HepG2 (cell line): Measurements from ENCODE around the gene ALPL. TPM values are rescaled to one million over a fixed set of nuclear protein-coding genes. Genes with fewer than 3 reads are reported as not detected.

Experiments used
- ATAC-seq: fragments of 200-7000 bp; cut with Tn5 transposase; 3 replicates; pipeline ENCODE4 v1.9.1; 2020; ENCODE audit warnings: mild to moderate bottlenecking, moderate library complexity
- BruUV-seq: library from RNA; stranded (reverse); fragments of 400-500 nt; replicated peaks from 2 replicates; lab custom pipeline; 2021; lab: Mats Ljungman, UMichigan
- CTCF ChIA-PET: fragments of 300-600 bp; formaldehyde crosslinking; extraction: SDS; loops from one replicate; lab custom pipeline; 2021; ENCODE audit warnings: low total read pairs, inconsistent platforms, low intra/inter-chr PET ratio; lab: Yijun Ruan, JAX
- POLR2A ChIA-PET: fragments of 350-600 bp; sonication (Branson Sonifier 250); formaldehyde crosslinking; loops from one replicate; lab custom pipeline; 2020; ENCODE audit warnings: antibody characterized with exemption, inconsistent platforms; lab: Yijun Ruan, JAX
- DNase-seq: peaks from one replicate; pipeline ENCODE4 v3.0.0-alpha.2; 2015; ENCODE audit warnings: low spot score
- FAIRE-seq: peaks from 3 replicates; lab custom pipeline; 2011; peaks lifted over from hg19 to GRCh38; lab: Jason Lieb, UNC
- H2AFZ ChIP-seq: one replicate; pipeline ENCODE4 v1.6.1; 2011; ENCODE audit warnings: low read length, inconsistent platforms
- H3K27ac ChIP-seq: fragments of 300-600 bp; 3 replicates; pipeline ENCODE4 v1.8.0; 2011; ENCODE audit warnings: mixed run types, mild to moderate bottlenecking, mixed read lengths, low read length, inconsistent platforms; ENCODE audit not compliant: insufficient read depth; ENCODE audit errors: extremely low read length
- H3K27me3 ChIP-seq, 2 experiments: fragments of 200-600 bp in 1 of 2; 2 replicates in 1 of 2; 3 replicates in 1 of 2; pipeline versions ENCODE4 v1.6.0 to v1.8.0; 2011; ENCODE audit warnings: low read length in 2 of 2, mild to moderate bottlenecking in 2 of 2, moderate library complexity in 2 of 2, inconsistent platforms in 1 of 2; ENCODE audit not compliant: insufficient read depth in 2 of 2, control insufficient read depth in 1 of 2
- H3K36me3 ChIP-seq, 2 experiments: fragments of 200-600 bp in 1 of 2; replicated peaks in 1 of 2; 2 replicates in 1 of 2; 3 replicates in 1 of 2; pipeline versions ENCODE4 v1.5.1 to v1.8.0; 2011; ENCODE audit warnings: low read length in 2 of 2, inconsistent platforms in 1 of 2; ENCODE audit not compliant: insufficient read depth in 2 of 2, control insufficient read depth in 1 of 2
- H3K4me1 ChIP-seq: 2 replicates; pipeline ENCODE4 v1.5.1; 2012; ENCODE audit warnings: low read length, inconsistent platforms; ENCODE audit not compliant: insufficient read depth
- H3K4me2 ChIP-seq: 2 replicates; pipeline ENCODE4 v1.6.0; 2011; ENCODE audit warnings: low read depth, low read length, inconsistent platforms
- H3K4me3 ChIP-seq, 3 experiments: fragments of 200-600 bp in 1 of 3; sonication (generic), shearing (Covaris generic) in 1 of 3; replicated peaks in 1 of 3; 2 replicates each; pipeline ENCODE4 v1.5.1; 2011 to 2016; ENCODE audit warnings: low read length in 3 of 3, inconsistent platforms in 2 of 3, low read depth in 2 of 3, mild to moderate bottlenecking in 2 of 3, control low read depth in 1 of 3, mixed read lengths in 1 of 3; ENCODE audit not compliant: insufficient read depth in 1 of 3
- H3K79me2 ChIP-seq: one replicate; pipeline ENCODE4 v1.6.1; 2011; ENCODE audit warnings: low read length, inconsistent platforms; ENCODE audit not compliant: insufficient read depth
- H3K9ac ChIP-seq: 2 replicates; pipeline ENCODE4 v1.6.0; 2011; ENCODE audit warnings: mild to moderate bottlenecking, low read depth, low read length, inconsistent platforms; ENCODE audit not compliant: insufficient read depth
- H3K9me3 ChIP-seq: 2 replicates; pipeline ENCODE4 v1.5.1; 2012; ENCODE audit warnings: mild to moderate bottlenecking, low read length
- H4K20me1 ChIP-seq: 2 replicates; pipeline ENCODE4 v1.6.0; 2011; ENCODE audit warnings: inconsistent platforms, mild to moderate bottlenecking, low read length, moderate library complexity; ENCODE audit not compliant: insufficient read depth
- NCOR1 ChIP-seq: fragments of 200-600 bp; sonication (generic); IDR thresholded peaks from 2 replicates; pipeline ENCODE4 v1.7.0; 2017; ENCODE audit warnings: antibody characterized with exemption, low read length, borderline replicate concordance
- ZMYM3 ChIP-seq: sonication (generic); formaldehyde crosslinking; IDR thresholded peaks from 2 replicates; pipeline ENCODE4 v1.5.1; 2020; ENCODE audit warnings: mild to moderate bottlenecking, missing genetic modification reagents
- ZNF121 ChIP-seq: sonication (generic); formaldehyde crosslinking; IDR thresholded peaks from 2 replicates; pipeline ENCODE4 v1.5.0; 2020; ENCODE audit warnings: mild to moderate bottlenecking, missing genetic modification reagents
- ZNF768 ChIP-seq: sonication (generic); formaldehyde crosslinking; IDR thresholded peaks from 2 replicates; pipeline ENCODE4 v1.4.0; 2020; ENCODE audit warnings: missing genetic modification reagents
- WGBS: methylation state at CpG from one replicate; pipeline ENCODE4 v1.1.6; 2017; ENCODE audit warnings: low lambda C conversion rate; 5-methylcytosine and 5-hydroxymethylcytosine counted together
- in situ Hi-C: cut with HindIII; loops from 2 replicates; pipeline ENCODE4 v1.10.0; 2017; ENCODE audit warnings: low pct_unique_long_range_greater_than_20kb; ENCODE audit not compliant: extremely low pct_ligation_motif_present
- intact Hi-C: fragments of 100-400 bp; cut with micrococcal nuclease; formaldehyde crosslinking; loops from one replicate; pipeline ENCODE4 v1.10.0; 2022; ENCODE audit not compliant: unreplicated experiment
- polyA plus RNA-seq, 8 experiments: library from polyadenylated mRNA; depleted of rRNA in 3 of 8; stranded (reverse) in 7 of 8; unstranded in 1 of 8; fragments of >200 nt; fragmentation: Illumina TruSeq in 4 of 8; extraction: Trizol in 4 of 8; gene quantifications; 2 replicates each; pipeline versions ENCODE4 v1.2.1 to v1.2.3, GENCODE V29; 2011 to 2016; ENCODE audit warnings: low read depth in 4 of 8, missing spikeins in 1 of 8, mixed read lengths in 1 of 8; ENCODE audit not compliant: insufficient read depth in 1 of 8
- total RNA-seq, 5 experiments: library from RNA; depleted of rRNA; stranded (reverse); fragments of >200 nt; fragmentation: Illumina TruSeq; extraction: Trizol; gene quantifications; 2 replicates each; pipeline ENCODE4 v1.2.3, GENCODE V29; 2016; ENCODE audit warnings: low read depth in 1 of 5

Gene ALPL
- total and polyA plus RNA-seq, 2 of the 13 experiments (the other 11 are each of a cell fraction or from before 2014, with no cell fraction given), result 0.12 TPM; not detected in 1

DNA sequence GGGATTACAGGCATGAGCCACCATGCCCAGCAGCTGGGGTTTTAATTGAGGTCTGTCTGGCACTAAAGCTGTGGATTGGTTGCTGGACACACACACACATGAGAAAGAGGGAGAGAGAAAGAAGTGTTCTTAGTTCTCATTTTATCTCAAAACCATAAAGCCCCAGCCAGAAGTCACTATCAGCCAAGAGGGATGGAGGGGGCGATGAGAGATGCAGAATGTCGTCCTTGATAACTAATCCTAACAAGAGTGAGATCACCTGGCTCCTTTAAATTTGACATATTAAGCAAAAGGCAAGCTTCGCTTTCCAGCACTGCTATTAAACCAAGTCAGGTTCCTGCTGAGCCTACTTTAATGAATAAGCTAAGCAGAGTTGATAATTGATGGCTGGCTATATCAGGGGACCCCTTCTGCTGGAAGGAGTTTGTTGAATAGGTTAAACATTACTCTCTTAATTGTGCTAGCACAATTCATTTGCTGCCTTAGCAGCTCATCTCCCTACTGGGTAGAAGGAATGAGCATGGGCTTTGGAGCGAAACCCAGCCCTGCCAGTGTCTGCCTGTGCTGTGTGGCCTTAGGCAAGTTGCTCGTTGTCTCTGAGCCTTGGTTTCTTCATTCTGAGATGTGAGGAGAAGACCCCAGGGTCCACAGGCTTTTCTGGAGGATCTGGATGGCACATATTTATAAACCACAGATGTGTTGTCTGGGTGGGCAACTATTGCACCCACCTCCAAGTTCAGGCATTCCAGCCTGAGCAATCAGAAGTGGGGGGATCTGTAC, 50.8 kb downstream of the ALPL start:
- no peak for FAIRE-seq
- ChIA-PET POLR2A (no interaction called here), CTCF (no interaction called here)
- intact Hi-C loops (no loop called here), in situ Hi-C loops (no loop called here)
- Histone ChIP-seq H3K9me3 (no peaks in the 10 kb centered on the region), H4K20me1 (no peaks in the 10 kb centered on the region), H3K27me3 (peaks cover 8 to 50% of the 10 kb centered on the region in 2 experiments; a peak in 3 of 5 replicates), H3K79me2 (no peaks in the 10 kb centered on the region), H2AFZ (no peak overlapping the region), H3K4me2 (no peak overlapping the region), H3K4me3 (no peak overlapping the region), H3K27ac (no peak overlapping the region), H3K4me1 (no peaks in the 10 kb centered on the region), H3K36me3 (no peaks in the 10 kb centered on the region), H3K9ac (no peak overlapping the region)
- WGBS, result 27% methylated on average over 4 of the region's 5 CpGs
- no peak for DNase-seq
- ATAC-seq, result no peak
- TF ChIP-seq ZNF768 (CRISPR knock-in tag) (peak; percentile 84), ZMYM3 (CRISPR knock-in tag) (no peak)
- BruUV-seq, result no TSS peak

DNA sequence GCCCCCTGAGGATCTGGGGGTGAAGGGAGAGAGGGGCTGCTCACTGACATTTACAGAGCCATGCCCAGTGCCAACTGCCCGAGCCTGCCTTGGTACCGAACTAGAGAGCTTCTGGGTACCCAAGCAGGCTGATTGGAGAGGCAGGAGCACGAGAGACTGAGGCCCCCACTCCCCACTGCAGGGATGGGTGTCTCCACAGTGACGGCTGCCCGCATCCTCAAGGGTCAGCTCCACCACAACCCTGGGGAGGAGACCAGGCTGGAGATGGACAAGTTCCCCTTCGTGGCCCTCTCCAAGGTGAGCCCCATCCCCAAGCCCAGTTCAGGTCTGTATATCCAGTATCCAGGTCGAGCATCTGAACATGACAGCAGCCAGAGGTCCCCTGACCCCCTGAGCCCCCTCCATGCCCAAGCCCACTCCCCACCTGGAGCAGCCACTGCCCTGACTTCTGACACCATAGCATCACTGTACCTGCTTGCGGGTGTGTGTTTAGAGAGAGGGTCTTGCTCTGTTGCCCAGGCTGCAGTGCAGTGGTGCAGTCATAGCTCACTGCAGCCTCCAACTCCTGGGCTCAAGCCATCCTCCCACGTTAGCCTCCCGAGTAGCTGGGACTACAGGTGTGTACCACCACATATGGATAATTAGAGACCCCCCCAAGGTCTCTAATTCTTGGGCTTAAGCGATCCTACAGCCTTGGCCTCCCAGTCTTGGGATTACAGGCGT, 51.9 kb downstream of the ALPL start:
- no peaks in the 10 kb centered on the region for H3K79me2 ChIP-seq
- ATAC-seq (no peak), FAIRE-seq (no peak), DNase-seq (no peak)
- in situ Hi-C loops, result no loop called here
- intact Hi-C loops, result no loop called here
- no peak overlapping the region for H3K27ac ChIP-seq
- no peaks in the 10 kb centered on the region for H4K20me1 ChIP-seq
- WGBS, result 24% methylated on average over 6 of the region's 12 CpGs
- H3K9ac ChIP-seq, result no peak overlapping the region
- CTCF ChIA-PET, result no interaction called here
- no peaks in the 10 kb centered on the region for H3K36me3 ChIP-seq
- H3K4me1 ChIP-seq, result no peaks in the 10 kb centered on the region
- 0 out of 2 replicates have a peak, but pooled peaks have one; percentile 13 for TF ChIP-seq ZNF121 (CRISPR knock-in tag)
- TF ChIP-seq NCOR1, result no peak
- no peak overlapping the region for H3K4me2 ChIP-seq
- no peak overlapping the region for H3K4me3 ChIP-seq
- H2AFZ ChIP-seq, result no peak overlapping the region
- BruUV-seq, result no TSS peak
- POLR2A ChIA-PET, result no interaction called here
- peaks cover 8 to 60% of the 10 kb centered on the region in 2 experiments; a peak in 3 of 5 replicates for H3K27me3 ChIP-seq
- no peaks in the 10 kb centered on the region for H3K9me3 ChIP-seq
